ENCODE results near the gene CMSS1. TPM values are rescaled to one million over a fixed set of nuclear protein-coding genes. Genes with fewer than 3 reads are reported as not detected.

The CMSS1 gene
- total and polyA plus RNA-seq, 11 donors: 13.5 to 48.4 (median 34.8) TPM

- no peak for TF ChIP-seq POLR2A (IDR thresholded peaks at IDR 0.05)
- TF ChIP-seq CTCF (IDR thresholded peaks at IDR 0.05): no peak
- H3K4me3 ChIP-seq: no peak overlapping the region
- DNase-seq (no peak), ATAC-seq (no peak)
- 76 to 90% (median 87%) methylated on average over 7 of the region's 7 CpGs for WGBS, 4 donors
- H3K9me3 ChIP-seq: no peaks in the 10 kb centered on the region
- H3K27me3 ChIP-seq: no peaks in the 10 kb centered on the region
- intact Hi-C loops (cut with DNase I): loop anchor here in 1 of 10 donors (5.0 kb wide), 2 partner anchors 36 to 49 kb away; no protein-coding TSS in a partner anchor
- H3K36me3 ChIP-seq: no peaks in the 10 kb centered on the region
- peak overlapping the region in 5 of 12 donors; percentile 12 to 48 (median 25) for H3K27ac ChIP-seq
- peaks cover 3 to 65% (median 38%) of the 10 kb centered on the region in 12 donors for H3K4me1 ChIP-seq
Observed at GRCh38 chr3:100108464-100109079, 290.9 kb downstream of the CMSS1 start.

- H3K27ac ChIP-seq: peak overlapping the region in 6 of 12 donors; percentile 10 to 49 (median 33)
- peaks cover 3 to 54% (median 29%) of the 10 kb centered on the region in 12 donors for H3K4me1 ChIP-seq
- intact Hi-C loops (cut with DNase I): loop anchor here in 1 of 10 donors (5.0 kb wide), 1 partner anchor 33 kb away; no protein-coding TSS in a partner anchor
- H3K9me3 ChIP-seq: no peaks in the 10 kb centered on the region
- H3K36me3 ChIP-seq: no peaks in the 10 kb centered on the region
- no peak for ATAC-seq
- DNase-seq: no peak
- 18 to 40% (median 24%) methylated on average over 1 of the region's 1 CpG for WGBS, 4 donors
- H3K27me3 ChIP-seq: no peaks in the 10 kb centered on the region
- TF ChIP-seq POLR2A (IDR thresholded peaks at IDR 0.05) (no peak), CTCF (IDR thresholded peaks at IDR 0.05) (no peak)
- H3K4me3 ChIP-seq: peak overlapping the region in 6 of 12 donors; percentile 2 to 57 (median 46)
Observed at GRCh38 chr3:100110162-100110561, 292.5 kb downstream of the CMSS1 start.

- TF ChIP-seq CTCF (IDR thresholded peaks at IDR 0.05) (no peak), POLR2A (IDR thresholded peaks at IDR 0.05) (no peak)
- intact Hi-C loops (cut with DNase I): loop anchor here in 1 of 10 donors (5.0 kb wide), 1 partner anchor 34 kb away; no protein-coding TSS in a partner anchor
- DNase-seq (no peak), ATAC-seq (no peak)
- H3K27ac ChIP-seq: peak overlapping the region in 4 of 12 donors; percentile 2 to 44 (median 18)
- WGBS, 4 donors: 63 to 91% (median 73%) methylated on average over 1 of the region's 1 CpG
- H3K9me3 ChIP-seq: no peaks in the 10 kb centered on the region
- H3K36me3 ChIP-seq: no peaks in the 10 kb centered on the region
- H3K27me3 ChIP-seq: no peaks in the 10 kb centered on the region
- H3K4me3 ChIP-seq: peak overlapping the region in 10 of 12 donors; percentile 5 to 57 (median 44)
- H3K4me1 ChIP-seq: peaks cover 0 to 38% (median 14%) of the 10 kb centered on the region in 12 donors
Observed at GRCh38 chr3:100111728-100112127, 294.1 kb downstream of the CMSS1 start.

GRCh38 chr3:100113723-100114412, 296.2 kb downstream of the CMSS1 start:
- no peaks in the 10 kb centered on the region for H3K36me3 ChIP-seq
- DNase-seq: no peak
- TF ChIP-seq CTCF (IDR thresholded peaks at IDR 0.05) (no peak), POLR2A (IDR thresholded peaks at IDR 0.05) (no peak)
- intact Hi-C loops (cut with DNase I): loop anchor here in 1 of 10 donors (5.0 kb wide), 1 partner anchor 37 kb away; no protein-coding TSS in a partner anchor
- H3K4me1 ChIP-seq: peaks cover 0 to 24% (median 7%) of the 10 kb centered on the region in 12 donors
- H3K27ac ChIP-seq: peak overlapping the region in 10 of 12 donors; percentile 19 to 79 (median 63)
- peak overlapping the region in 10 of 12 donors; percentile 18 to 57 (median 44) for H3K4me3 ChIP-seq
- no peaks in the 10 kb centered on the region for H3K27me3 ChIP-seq
- 63 to 87% (median 77%) methylated on average over 7 of the region's 7 CpGs for WGBS, 4 donors
- no peaks in the 10 kb centered on the region for H3K9me3 ChIP-seq
- peak in 2 of 4 donors; percentile 6 to 52 for ATAC-seq

All from heart left ventricle (tissue), 16 donors.